ENCODE results near the gene CACNA1B.

DNA sequence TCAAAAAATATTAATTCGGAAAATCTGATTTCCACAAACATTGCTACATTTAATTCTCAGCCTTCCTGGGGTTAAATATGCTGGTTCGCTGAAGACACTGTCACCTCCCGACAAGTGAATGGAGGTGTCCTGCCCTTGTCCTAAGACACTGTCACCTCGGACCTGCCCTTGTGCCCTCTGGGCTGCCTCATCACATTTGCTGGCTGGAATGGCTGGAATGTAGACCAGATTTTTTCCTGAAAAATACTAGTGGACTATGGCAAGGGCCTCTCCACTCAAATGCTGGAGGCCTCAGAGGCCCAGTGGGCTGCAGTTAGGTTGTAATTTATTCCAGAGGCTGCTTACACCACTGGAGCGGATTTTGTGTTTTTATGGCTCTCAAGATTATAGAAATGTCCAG lies 28.2 kb downstream of the CACNA1B start:
- TF ChIP-seq, protein P1, sequence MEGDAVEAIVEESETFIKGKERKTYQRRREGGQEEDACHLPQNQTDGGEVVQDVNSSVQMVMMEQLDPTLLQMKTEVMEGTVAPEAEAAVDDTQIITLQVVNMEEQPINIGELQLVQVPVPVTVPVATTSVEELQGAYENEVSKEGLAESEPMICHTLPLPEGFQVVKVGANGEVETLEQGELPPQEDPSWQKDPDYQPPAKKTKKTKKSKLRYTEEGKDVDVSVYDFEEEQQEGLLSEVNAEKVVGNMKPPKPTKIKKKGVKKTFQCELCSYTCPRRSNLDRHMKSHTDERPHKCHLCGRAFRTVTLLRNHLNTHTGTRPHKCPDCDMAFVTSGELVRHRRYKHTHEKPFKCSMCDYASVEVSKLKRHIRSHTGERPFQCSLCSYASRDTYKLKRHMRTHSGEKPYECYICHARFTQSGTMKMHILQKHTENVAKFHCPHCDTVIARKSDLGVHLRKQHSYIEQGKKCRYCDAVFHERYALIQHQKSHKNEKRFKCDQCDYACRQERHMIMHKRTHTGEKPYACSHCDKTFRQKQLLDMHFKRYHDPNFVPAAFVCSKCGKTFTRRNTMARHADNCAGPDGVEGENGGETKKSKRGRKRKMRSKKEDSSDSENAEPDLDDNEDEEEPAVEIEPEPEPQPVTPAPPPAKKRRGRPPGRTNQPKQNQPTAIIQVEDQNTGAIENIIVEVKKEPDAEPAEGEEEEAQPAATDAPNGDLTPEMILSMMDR (IDR thresholded peaks at IDR 0.05) = no peak
- TF ChIP-seq EP300 (IDR thresholded peaks at IDR 0.05) = no peak
- no peak for TF ChIP-seq POLR2AphosphoS5 (IDR thresholded peaks at IDR 0.05)

Measured in sigmoid colon (tissue), 4 donors.